Measurements from ENCODE around the gene PTPN23.

Gene PTPN23

GRCh38 chr3:47407896-47408838, 27.3 kb downstream of the PTPN23 start:
- no peak for DNase-seq

DNA sequence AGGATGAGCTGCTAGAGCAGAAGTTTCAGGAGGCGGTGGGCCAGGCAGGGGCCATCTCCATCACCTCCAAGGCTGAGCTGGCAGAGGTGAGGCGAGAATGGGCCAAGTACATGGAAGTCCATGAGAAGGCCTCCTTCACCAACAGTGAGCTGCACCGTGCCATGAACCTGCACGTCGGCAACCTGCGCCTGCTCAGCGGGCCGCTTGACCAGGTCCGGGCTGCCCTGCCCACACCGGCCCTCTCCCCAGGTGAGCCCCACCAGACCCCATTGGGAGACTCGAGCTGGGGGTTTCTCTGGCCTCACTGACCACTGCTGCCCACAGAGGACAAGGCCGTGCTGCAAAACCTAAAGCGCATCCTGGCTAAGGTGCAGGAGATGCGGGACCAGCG, 28.0 kb downstream of the PTPN23 start:
- no peak for DNase-seq

DNA sequence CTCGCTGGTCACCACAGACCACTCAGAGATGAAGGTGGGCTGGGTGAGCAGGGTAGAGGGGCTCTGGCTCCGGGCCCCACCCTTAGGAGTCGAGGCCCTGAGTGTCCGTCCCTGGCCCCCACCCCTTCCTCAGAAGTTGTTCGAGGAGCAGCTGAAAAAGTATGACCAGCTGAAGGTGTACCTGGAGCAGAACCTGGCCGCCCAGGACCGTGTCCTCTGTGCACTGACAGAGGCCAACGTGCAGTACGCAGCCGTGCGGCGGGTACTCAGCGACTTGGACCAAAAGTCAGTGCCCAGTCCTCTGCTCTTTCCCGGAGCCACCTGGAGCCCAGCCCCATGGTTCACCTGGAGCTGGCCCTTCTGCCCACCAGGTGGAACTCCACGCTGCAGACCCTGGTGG, 28.5 kb downstream of the PTPN23 start:
- DNase-seq = no peak

- DNase-seq = no peak
Measured at GRCh38 chr3:47409688-47410416, 29.0 kb downstream of the PTPN23 start.

- DNase-seq = no peak
Measured at GRCh38 chr3:47410417-47410720, 29.5 kb downstream of the PTPN23 start.

- DNase-seq = no peak
Measured at GRCh38 chr3:47410801-47411646, 30.2 kb downstream of the PTPN23 start.

DNA sequence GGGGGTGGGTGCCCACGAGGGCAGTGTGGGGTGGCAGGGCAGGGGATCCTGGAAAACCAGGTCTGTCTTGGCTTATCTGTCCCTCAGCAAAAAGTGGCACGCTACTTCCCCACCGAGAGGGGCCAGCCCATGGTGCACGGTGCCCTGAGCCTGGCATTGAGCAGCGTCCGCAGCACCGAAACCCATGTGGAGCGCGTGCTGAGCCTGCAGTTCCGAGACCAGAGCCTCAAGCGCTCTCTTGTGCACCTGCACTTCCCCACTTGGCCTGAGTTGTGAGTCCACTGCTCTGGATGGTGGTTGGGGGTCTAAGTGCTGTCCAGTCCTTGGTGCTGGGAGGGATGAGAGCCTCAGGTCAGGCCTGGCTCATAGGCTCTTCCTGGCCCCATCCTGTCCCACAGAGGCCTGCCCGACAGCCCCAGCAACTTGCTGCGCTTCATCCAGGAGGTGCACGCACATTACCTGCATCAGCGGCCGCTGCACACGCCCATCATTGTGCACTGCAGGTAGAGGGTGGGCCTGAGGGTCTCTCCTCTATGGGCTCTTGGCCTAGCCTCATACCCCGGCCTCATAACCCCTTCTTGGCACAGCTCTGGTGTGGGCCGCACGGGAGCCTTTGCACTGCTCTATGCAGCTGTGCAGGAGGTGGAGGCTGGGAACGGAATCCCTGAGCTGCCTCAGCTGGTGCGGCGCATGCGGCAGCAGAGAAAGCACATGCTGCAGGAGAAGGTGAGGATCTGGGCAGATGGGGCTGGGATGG, 31.1 kb downstream of the PTPN23 start:
- no peak for DNase-seq

GRCh38 chr3:47412453-47412756, 31.6 kb downstream of the PTPN23 start:
- no peak for DNase-seq

DNA sequence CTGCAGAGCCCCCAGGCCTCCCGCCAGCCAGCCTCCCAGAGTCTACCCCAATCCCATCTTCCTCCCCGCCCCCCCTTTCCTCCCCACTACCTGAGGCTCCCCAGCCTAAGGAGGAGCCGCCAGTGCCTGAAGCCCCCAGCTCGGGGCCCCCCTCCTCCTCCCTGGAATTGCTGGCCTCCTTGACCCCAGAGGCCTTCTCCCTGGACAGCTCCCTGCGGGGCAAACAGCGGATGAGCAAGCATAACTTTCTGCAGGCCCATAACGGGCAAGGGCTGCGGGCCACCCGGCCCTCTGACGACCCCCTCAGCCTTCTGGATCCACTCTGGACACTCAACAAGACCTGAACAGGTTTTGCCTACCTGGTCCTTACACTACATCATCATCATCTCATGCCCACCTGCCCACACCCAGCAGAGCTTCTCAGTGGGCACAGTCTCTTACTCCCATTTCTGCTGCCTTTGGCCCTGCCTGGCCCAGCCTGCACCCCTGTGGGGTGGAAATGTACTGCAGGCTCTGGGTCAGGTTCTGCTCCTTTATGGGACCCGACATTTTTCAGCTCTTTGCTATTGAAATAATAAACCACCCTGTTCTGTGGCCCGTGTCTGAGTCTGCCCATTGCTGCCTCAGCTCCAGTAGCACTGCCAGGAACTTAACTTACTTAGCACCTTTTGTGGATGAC, 32.2 kb downstream of the PTPN23 start:
- DNase-seq = no peak

DNA sequence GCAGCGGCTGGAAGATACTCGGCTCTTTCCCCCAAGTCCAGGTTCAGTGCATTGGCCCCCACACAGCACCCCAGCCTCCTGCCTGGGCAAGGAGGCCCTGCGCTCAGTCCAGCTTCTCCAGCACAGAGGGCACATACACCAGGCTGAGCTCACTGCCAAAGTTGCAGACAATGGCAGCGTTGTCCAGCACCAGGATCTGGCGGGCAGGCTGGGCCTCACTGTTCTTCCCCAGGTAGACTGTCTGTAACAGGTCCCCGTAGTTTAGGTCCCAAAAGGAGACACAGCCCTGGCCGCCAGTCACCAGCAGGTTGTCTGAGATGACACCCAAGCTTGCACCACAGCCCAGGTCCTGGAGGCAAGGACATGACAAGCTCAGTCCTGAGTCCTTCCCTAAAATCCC, 32.9 kb downstream of the PTPN23 start:
- no peak for DNase-seq

DNA sequence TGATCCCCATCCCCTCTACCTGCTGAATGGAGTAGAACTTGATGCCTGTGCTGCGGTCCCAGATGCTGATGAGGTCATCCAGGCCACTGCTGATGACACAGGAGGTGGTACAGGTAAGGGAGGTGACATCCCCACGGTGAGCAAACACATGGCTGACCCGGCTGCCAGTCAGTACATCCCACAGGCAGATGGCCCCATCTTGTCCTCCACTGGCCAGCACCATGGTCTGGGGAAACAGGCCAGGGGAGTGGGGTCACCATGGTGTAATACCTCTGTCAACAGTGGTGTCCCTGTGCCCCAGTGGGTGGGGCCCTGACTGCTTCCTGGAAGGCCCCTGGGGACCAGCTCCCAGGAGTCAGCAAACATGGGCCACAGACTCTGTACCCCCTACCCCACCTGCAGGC, 33.3 kb downstream of the PTPN23 start:
- DNase-seq = no peak

GRCh38 chr3:47414666-47415587, 34.1 kb downstream of the PTPN23 start:
- DNase-seq = no peak

GRCh38 chr3:47416041-47416440, 35.2 kb downstream of the PTPN23 start:
- DNase-seq = no peak

DNA sequence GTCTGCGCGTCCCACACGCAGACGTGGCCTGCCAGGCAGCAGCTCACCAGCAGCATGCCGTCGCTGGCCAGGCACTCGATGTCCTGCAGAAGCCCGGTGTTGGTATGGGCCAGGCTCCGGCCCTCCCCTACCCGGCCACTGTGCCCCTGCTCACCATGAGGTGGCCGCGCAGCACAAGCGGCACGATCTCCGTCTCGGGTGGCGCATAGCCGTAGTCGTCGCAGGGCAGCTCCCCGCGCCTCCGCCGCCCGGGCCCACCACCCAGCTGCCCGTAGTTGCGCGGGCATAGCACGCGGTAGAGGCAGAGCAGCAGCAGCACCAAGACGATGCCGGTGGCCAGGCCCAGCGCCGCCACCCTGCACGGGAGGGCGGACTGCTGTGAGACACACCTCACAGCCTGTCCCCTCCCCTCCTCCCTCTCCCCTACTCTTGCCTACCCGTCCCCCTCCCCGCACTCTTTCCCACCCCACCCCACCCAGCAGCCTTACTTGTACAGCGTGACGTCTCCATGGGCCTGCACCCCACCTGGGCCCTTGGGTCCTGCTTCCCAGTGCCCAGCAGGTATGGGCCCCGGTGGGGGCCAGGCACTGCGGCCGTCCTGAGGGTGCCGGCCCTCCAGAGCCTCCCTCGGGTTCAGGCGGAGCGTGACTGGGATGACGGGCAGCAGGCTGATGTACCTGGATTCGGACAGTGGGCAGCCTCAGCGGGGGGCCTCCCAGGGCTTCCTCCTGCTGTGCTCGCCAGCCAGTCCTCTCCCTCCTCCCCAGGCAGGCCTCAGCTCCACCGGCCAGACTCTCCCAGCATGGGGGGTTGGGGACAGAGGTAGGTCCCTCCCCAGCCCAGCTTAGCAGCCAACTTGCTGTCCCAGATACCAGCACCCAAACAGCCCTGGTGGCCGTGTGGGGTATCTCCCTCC, 37.6 kb downstream of the PTPN23 start:
- no peak for DNase-seq

- no peak for DNase-seq
Measured at GRCh38 chr3:47419083-47420043, 38.5 kb downstream of the PTPN23 start.

- DNase-seq = no peak
Measured at GRCh38 chr3:47420044-47420430, 39.2 kb downstream of the PTPN23 start.

DNA sequence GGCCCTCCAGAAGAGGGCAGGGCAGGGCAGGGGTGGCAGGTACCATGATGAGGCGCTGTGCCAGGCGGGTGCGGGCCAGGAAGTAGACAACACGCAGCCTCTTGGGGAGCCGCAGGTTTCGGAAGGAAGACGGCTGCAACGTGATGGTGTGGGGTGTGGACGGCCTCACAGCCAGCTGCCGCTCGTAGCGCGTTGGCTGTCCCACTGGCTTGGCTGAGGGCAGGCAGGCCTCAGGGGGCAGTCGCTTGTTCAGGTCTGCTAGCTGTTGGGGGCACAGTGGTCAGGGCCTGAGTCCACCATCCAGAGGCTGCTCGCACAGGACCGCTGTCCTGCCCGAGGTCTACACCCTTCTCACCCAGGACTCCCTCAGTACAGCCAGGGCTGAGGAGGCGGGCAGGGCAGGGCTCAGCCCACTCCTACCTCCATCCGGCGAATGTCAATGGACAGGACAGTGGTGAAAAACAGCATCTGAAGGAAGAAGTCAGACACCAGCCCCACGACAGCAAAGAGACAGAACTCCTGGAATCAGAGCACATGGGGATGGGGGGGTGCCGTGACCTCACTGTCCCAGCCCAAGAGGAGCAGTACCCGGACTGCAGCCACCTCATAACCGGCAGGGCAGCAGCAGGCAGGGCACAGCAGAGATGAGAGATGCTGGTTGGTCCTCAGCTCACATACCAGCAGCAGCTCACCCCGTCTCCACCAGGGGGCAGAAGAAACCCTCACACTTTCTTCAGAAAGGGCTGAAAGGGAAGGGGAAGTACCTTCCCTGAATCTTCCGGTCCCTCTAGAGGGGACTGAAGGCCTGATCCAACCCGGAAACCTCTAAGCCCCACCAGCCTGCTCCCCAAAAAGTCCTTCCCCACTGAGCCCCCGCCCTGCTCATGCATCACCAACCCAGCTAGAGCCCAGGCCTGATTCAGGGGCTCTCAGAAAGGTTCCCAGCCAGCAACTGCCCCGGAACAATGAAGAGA, 40.0 kb downstream of the PTPN23 start:
- DNase-seq = peak; percentile 34 to 77
